HG02885 (cell line): Measurements from ENCODE around the gene UGT2B10.

Experiments
- ATAC-seq: cut with Tn5 transposase; IDR thresholded peaks from one replicate; pipeline ENCODE4 v1.9.1; 2021; ENCODE audit warnings: mild to moderate bottlenecking; ENCODE audit not compliant: unreplicated experiment, poor library complexity

Gene UGT2B10

DNA sequence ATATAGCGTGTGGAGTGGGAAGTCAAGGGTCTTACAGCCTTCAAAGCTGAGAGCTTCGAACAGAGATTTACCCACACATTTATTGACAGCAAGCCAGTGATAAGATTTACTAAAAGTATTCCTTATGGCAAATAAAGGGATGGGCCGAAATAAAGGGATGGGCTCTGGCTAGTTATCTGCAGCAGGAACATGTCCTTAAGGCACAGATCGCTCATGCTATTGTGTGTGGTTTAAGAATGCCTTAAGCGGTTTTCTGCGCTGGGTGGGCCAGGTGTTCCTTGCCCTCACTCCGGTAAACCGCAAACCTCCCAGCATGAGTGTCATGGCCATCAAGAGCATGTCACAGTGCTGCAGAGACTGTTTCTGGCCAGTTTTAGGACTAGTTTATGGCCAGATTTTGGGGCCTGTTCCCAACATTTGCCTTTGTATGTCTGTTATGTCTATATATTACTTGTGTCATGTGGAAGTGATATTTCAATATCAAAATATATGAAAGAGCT lies 53.5 kb downstream of the UGT2B10 start:
- ATAC-seq, result no peak

DNA sequence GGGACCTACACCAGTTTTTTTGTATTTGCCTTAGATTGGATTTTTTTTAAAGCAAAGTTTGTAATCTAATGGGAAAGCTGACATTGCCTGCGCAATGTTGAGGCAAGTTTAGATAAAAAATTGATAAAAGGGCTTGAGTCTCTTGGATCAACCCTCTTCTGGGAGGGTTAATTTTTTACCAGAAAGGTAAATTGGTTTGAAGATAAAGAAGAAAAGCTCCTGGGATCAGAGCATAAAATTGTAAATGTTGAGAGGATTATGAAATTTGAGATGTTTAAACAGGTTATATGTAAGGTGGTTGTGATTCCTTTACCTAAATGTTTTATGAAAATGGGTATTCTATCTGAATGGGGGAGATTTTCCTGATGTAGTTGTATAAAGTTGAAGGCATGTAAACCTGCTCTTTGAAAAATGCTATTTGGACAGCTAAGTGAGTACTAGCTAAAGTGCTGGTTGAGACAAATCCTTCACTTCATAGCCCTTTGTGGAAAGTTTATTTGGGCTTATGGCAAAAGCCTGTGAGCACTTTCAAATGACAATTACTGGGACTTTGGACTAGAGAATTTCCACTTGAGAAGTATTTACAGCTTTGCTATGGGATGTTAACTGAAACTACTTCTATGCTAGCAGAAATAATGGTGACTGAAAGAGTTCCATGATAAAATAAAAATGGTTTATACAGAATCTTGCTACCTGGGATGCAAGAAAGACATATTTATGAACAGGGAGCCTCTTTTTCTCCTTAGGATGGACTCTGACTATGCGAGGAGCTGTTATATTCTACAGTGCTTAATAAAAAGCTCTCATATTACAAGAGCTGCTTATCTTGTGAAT lies 56.2 kb downstream of the UGT2B10 start:
- no peak for ATAC-seq

DNA sequence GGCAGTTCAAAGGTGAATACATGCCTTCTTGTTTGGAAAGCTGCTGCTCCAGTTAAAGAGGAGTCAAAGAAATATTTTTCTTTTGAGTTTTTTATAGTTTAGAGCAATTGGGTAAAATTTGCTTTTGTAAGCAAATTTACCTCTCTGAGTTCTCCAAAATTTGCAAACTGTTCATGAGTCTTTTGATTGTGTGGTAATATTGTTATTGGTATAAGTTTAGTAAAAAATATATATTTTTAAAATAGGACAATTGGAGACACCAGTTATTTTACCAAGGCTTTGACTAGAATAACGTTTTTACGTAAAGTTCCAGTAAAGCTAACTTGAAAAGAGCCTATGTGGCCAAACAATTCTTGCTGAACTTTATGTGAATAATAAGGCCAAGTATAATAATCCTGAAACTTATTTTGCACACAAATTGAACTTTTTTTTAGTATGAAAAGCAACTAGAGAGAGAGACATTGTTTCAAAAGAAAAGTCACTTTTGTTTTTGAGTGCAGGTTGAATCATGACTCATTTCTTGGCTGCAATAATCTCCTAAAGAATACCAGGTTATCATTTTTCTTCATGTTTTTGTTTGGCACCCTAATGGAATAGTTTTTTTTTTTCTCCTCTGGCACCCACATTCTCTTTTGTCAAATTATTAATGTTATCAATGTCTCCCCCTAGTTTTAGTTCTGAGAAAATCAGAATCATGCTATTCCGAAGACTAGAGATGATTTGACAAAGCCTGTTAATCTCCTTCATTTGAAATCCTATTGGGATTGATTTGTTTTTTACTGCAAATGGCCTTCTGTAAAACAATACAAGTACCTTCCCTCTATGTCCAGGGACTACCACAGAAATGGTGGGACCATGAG lies 57.1 kb downstream of the UGT2B10 start:
- ATAC-seq, result no peak

DNA sequence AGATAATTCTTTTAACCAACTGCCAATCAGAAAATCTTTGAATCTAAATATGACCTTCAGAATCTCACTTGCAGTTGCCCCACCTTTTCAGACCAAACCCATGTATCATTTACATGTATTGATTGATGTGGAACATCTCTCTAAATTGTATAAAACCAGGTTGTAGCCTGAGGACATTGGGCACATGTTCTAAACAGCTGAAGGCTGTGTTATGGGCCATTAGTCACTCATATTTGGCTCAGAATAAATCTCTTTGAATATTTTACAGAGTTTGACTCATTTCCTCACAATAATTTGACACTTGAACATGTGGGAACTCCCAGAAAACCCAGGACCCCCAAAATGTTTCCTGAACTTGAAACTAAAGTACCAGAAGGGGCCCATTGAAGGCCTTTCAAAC lies 58.7 kb downstream of the UGT2B10 start:
- ATAC-seq, result no peak

DNA sequence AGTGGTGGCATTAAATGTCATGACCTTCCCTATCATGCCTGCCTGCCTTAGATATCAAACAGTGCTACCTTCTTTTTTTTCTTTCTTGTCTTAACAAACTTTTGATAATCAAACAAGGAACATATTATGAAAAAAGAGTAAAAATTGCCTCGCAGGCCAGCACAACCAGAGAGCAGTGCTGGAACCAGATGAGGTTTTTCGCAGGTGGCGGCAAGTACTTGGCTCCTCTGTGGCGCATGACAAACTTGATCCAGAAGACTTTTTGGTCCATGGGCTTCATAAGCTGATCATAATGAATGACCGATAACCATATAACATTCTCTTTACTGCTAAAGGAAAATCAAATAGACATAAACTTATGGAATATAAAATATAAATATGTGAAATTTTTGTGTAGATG lies 61.8 kb downstream of the UGT2B10 start:
- no peak for ATAC-seq

DNA sequence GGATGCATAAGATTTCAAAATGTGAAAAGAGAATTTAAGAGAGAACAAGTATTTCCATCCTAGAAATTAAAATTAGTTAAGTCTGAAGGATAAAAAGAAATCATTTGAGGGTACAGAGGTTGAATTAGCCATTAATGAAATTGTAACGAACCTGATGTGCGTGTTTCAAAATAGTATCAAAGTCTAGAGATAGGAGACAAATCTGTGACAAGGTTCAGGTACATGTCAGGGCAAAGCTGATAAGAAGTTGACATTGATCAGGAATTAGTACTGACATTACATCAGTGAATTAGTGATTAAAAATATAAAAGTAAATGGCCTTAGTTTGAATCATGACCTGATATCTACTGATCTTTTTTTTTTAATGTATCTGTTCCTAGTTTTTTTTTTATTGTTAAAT lies 62.3 kb downstream of the UGT2B10 start:
- no peak for ATAC-seq
